C4-2B (cell line): ENCODE results near the gene MARK2.

Source experiments
- H3K27ac ChIP-seq: fragments of 450-650 bp; 2 replicates; pipeline ENCODE4 v1.5.1; 2017
- ZFX ChIP-seq: fragments of 450-650 bp; IDR thresholded peaks from 2 replicates; pipeline ENCODE4 v1.6.1; 2017
- TF ChIP-seq, protein P1 (sequence below): fragments of 450-650 bp; conservative IDR thresholded peaks from 2 replicates; pipeline ENCODE4 v1.5.1; 2017; ENCODE audit warnings: mild to moderate bottlenecking

The MARK2 gene

DNA sequence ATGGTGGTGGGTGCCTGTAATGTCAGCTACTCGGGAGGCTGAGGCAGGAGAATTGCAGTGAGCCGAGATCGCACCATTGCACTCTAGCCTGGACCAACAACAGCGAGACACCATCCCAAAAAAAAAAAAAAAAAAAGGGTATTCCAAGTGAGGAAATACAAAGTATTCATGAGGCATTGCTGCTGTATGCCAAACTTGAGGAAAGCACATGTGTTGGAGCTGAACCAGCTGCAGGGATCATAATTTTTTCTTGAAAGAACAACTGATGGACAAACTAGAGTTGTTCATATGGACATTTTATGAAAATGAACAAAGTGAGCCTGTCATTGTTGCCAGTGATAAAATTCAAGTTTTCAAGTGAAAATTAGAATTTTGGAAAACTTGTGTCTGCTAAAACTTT lies 15.8 kb downstream of the MARK2 start:
- H3K27ac ChIP-seq = no peak overlapping the region
- no peak for TF ChIP-seq ZFX
- TF ChIP-seq, protein P1, sequence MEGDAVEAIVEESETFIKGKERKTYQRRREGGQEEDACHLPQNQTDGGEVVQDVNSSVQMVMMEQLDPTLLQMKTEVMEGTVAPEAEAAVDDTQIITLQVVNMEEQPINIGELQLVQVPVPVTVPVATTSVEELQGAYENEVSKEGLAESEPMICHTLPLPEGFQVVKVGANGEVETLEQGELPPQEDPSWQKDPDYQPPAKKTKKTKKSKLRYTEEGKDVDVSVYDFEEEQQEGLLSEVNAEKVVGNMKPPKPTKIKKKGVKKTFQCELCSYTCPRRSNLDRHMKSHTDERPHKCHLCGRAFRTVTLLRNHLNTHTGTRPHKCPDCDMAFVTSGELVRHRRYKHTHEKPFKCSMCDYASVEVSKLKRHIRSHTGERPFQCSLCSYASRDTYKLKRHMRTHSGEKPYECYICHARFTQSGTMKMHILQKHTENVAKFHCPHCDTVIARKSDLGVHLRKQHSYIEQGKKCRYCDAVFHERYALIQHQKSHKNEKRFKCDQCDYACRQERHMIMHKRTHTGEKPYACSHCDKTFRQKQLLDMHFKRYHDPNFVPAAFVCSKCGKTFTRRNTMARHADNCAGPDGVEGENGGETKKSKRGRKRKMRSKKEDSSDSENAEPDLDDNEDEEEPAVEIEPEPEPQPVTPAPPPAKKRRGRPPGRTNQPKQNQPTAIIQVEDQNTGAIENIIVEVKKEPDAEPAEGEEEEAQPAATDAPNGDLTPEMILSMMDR = no peak

DNA sequence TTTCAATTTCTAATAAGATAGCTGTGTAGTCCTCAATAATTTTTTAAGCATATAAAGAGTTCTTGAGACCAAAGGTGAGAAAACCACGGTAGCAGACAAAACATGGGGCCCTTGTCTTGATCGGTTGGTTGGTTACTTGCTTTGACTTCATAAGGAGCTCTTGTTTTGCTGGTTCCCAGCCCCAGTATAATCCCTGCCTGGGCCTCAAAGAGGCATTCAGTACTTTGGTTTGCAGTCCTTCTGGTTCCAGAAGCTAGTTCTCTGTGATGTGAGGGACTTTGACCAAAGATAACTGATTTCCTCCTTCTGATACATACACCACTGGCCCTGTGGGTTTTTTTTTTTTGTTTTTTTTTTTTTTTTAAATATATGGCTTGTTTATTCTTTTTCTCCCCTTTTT lies 17.1 kb downstream of the MARK2 start:
- no peak overlapping the region for H3K27ac ChIP-seq

DNA sequence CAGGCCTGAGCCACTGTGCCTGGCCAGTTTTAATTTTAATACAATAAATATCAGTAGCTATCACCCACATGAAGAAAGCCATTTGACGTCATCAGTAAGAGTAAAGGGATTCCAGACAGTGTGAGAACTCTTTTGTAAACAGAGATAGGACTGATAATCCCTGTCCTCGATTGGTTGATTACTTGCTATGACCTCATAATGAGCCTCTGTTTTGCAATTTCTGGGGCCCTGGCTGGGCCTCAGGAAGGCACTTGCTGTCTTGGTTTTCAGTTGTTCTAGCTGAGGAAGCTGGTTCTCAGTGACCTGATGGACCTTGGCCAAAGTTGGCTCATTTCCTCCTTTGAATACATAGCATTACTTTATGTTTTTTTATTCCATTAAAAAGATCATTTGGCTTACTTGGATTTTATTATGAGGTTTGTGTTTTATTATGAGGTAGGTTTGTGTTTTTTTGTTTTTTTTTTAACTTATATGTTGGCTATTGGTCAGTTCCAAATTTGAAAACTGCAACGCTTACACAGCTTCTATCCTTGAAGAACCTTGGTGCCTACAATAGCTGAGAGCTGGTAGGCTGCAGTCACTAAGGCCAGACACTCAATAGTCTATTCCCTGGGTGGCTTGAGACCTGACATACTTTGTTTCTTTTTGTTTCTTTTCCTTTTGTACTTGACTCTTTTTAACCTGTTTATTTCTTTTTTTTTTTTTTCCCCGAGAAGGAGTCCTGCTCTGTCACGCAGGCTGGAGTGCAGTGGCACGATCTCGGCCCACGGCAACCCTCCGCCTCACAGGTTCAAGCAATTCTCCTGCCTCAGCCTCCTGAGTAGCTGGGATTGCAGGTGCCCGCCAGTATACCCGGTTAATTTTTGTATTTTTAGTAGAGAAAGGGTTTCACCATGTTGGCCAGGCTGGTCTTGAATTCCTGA lies 20.0 kb downstream of the MARK2 start:
- peak overlapping the region; percentile 34 for H3K27ac ChIP-seq
- no peak for TF ChIP-seq ZFX
- TF ChIP-seq, protein P1 = no peak

More for the DNA sequence above, 17.1 kb downstream of the MARK2 start:
- TF ChIP-seq ZFX = no peak
- TF ChIP-seq, protein P1 = no peak

DNA sequence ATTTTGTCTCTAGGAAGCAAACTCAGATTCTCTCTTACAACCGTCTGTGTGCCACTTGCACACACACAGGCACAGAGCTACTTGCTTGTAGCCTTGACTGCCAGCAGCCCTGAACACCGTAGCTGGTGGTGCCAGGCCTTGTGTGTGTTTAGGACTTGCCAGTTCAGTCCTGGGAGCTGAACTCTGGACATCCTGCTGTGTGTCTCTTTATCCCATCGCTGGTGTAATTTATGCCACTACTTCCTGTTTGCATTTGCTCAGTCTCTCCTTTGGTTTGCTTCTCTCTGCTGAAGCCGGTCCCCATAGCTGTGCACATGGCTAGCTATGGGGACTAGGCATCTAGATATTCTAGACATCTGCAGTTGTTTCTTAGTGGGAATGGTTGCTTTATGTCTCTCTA lies 24.0 kb downstream of the MARK2 start:
- no peak for TF ChIP-seq ZFX
- TF ChIP-seq, protein P1 = no peak

DNA sequence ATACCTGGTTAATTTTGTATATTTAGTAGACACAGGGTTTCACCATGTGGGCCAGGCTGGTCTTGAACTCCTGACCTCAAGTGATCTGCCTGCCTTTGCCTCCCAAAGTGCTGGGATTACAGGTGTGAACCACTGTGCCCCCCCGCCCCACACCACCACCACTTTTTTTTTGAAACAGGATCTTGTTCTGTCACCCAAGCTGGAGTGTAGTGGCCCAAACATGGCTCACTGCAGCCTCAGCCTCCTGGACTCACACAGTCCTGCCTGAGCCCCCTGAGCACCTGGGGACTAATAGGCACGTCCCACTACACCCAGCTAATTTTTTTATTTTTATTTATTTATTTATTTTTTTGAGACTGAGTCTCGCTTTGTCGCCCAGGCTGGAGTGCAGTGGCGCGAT lies 24.7 kb downstream of the MARK2 start:
- peak overlapping the region; percentile 53 for H3K27ac ChIP-seq

More for the DNA sequence above, 24.0 kb downstream of the MARK2 start:
- H3K27ac ChIP-seq = peak overlapping the region; percentile 53

DNA sequence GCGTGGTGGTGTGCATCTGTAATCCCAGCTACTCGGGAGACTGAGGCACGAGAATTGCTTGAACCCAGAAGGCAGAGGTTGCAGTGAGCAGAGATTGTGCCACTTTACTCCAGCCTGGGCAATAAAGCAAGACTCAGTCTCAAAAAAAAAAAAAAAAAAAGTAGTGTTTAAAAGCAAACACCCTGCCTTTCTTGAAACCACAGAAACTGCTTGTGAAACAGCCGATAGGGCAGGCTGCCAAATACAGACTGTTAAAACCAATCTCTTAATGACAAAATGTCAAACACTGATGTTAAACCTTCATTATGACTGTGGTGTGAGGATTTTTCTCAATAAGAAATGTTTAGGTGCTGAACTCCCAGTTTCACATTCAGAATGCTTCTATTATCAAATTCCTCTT lies 27.3 kb downstream of the MARK2 start:
- peak overlapping the region; percentile 37; the same call in 1 of the 2 replicates for H3K27ac ChIP-seq
- TF ChIP-seq, protein P1 = no peak
- TF ChIP-seq ZFX = no peak

DNA sequence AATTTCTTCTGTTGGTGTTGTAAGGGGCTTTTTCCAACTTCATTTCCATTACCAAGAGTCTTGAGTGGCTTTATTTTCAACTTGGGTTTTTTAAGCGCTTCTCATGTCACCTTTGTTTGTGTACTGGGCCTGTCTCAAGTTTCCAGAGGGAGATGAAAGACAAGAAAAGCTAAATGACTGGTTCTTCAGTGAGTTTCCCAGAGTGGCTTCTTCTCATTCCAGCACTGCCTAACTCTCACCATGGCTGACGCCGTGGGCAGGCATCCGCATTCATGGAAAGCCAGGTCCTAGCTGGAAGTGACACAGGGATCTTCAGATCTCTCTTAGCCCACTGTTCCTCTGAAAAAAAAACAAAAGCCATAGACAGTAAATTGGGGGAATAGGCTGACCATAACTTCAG lies 28.6 kb downstream of the MARK2 start:
- no peak overlapping the region for H3K27ac ChIP-seq
- TF ChIP-seq ZFX = no peak
- TF ChIP-seq, protein P1 = no peak
